CD4-positive, alpha-beta T cell treated with Interleukin-21 for 1 hour (primary cell): ENCODE results near the gene PTPRJ.
"Not testable (repeated sequence)": the region's sequence is repeated elsewhere in the genome, so short reads cannot be mapped to it uniquely, and the experiment has no call there.

Source experiments
- DNase-seq: peaks from one replicate; pipeline ENCODE4 v3.0.0-alpha.2; 2020

PTPRJ gene

DNA sequence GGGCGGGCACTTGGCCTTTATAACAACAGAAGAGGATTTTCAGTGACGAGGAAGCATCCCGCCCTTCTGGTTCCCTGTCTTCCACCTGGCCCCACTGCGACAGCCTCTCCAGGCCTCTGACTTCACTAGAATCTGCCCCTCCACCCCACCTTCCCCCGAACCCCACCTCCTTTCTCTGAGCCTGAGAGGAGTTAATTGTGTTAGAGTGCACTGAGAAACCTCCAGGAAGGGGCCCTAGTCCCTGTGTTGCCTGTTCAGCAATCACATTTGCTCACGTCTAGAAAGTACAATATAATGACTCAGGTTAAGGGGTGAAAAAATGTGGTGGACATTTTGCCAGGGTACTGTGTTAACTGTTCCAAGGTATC, 38.8 kb downstream of the PTPRJ start:
- peak; percentile 40 for DNase-seq

- DNase-seq: no peak
Observed at GRCh38 chr11:48019595-48019994, 39.2 kb downstream of the PTPRJ start.

DNA sequence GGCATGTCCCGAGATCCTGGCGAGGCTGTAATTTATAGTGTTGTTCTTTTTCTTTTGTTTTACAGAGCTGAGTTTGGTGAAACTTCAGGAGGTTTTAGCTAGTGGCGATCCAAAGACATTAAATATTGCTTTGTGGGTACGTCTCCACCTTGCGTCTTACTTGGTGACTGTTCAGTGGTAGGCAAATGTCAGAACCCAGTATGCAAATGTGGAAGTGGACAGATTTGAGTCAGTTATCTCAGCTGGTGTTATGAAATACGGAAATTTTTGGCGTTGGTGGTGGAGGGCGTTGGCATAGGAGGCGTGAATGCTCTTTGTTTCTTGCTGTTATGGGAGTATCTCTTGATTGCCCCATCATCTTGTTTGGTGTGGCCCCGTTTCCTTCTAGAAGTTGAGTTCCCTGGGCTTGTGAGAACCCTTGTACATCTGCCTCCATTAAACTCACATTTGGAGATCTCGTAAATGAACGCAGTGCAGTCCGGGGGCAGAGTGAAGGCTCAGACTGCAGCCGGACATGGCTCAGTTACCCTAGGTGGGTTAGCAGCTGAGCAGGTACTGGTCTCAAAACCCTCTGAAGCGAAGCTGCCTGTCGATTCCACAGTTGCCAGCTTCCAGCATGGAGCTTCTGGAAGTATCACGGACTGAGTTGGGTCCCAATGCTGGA, 39.9 kb downstream of the PTPRJ start:
- DNase-seq: peak; percentile 72

DNA sequence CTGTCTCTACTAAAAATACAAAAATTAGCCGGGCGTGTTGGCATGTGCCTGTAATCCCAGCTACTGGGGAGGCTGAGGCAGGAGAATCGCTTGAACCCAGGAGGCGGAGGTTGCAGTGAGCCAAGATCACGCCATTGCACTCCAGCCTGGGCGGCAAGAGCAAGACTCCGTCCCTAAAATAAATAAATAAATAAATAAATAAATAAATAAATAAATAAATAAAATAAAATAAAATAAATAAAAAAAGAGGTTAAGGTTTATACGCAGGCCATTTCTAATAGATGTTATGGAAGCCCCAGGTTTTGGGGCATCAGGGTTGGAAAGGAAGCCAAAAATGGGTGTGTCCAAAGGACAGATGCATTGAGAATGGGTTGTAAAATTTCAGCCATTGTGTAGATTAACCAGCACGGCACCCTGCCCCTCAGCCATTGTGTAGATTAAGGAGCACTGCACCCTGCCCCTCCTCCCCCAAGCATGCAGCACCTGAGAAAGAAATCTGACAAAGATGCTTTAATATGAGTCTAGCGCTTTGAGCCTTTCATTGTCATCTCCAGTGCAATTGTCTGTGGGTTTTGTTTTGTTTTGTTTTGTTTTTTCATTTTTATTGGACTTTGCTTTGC, 41.0 kb downstream of the PTPRJ start:
- not testable (repeated sequence) for DNase-seq

DNA sequence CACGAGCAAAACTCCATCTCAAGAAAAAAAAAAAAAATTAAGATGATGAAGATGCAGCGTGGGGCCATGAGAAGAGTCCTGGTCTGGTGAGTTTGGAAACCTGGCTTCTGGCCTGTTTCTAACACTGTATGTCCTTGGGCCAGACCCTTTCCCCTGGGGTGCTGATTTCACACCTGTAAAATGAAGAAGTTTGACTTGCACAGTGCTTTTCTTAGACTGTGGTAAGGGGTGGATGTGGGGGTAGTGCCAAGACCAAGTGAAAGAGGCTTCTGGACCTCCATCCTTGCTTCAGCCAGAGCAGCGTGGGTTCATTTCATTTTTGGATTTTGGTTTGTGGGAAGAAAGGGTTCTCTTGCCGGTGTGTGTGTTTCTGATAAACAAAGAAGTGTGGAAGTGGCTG, 42.1 kb downstream of the PTPRJ start:
- no peak for DNase-seq

- not testable (repeated sequence) for DNase-seq
Observed at GRCh38 chr11:48023608-48024007, 43.2 kb downstream of the PTPRJ start.

GRCh38 chr11:48024635-48025071, 44.3 kb downstream of the PTPRJ start:
- no peak for DNase-seq

GRCh38 chr11:48025293-48025983, 45.1 kb downstream of the PTPRJ start:
- no peak for DNase-seq

- DNase-seq: no peak
Observed at GRCh38 chr11:48025984-48026340, 45.6 kb downstream of the PTPRJ start.

DNA sequence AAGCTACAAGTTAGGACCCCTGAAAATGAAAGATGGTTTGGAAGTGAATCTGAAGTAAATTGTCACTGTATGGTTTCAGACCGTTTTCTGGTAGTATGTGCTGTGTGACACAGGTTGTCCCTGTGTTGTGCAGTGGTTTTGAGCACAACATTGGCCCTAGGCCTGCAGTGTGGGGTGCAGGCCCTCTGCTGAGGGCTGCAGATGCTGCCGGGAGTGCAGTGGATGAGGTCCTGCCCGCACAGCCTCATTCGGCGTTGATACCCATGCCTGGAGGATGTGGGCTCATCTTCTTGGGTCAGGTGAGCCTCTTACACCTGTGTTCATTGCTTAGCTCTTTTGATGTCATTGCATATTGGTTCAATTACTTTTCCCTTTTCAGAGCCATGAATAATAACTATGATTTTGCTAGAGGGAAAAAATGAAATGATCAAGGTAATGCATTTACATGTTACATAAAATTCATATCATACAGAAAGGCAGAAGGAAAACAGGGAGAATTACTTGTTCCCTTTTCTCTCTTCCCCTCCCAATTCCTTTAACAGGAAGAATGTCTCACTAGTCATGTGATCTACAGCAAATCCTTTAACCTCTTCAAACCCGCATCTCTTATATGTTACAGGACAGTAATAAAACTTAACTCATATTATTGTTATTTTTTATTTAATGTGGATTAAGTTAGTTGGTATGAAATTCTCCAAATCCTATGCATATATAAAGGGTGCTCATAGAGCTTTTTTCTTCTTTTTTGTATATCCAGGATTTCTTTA, 48.7 kb downstream of the PTPRJ start:
- peak; percentile 44 for DNase-seq

DNA sequence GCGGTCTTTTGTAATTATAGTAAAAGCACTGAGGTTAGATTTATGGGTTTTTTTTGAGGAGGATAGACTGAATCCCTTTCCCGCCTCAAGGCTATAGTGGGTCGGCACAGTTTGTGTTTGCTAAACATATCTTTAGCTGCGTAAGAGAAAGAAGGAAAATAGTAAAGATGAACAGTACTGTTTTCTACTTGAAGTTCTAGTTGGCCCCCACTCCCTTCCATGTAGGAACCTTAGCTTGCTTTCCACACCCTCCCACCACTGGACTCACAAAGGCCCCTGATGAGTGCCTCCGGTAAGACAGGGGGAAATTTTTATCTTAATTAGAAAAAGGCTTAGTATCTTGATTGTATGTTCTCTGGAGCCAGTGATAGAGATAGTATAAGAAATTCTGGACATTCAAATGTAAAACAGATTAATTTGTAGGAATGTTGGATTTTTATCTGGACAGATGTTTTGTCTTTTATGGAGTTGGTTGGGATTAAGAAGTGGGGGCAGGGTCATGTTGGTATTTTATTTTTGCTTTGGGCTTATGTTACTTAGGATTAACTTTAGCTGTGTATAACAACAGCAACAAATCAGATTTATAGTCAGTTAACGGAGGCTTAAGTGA, 49.4 kb downstream of the PTPRJ start:
- no peak for DNase-seq

DNA sequence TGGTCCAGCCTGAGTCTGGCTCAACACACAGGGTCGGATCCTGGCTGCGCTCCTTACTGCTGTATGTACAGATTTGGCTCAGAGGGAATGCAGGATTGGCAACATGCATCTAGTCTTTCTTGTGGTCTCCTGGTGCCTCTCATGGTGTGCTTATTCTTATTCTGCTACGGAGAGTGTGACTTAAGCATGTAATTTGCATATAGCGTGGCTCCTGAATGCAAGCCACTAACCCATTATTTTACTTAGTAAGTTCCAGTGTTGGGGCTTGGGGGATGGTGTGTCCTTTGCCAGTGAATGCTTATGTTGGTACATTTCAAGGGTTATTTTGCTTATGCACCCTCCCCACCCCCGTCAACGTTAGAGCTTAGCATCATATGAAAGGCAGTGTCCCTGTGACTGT, 51.2 kb downstream of the PTPRJ start:
- no peak for DNase-seq

- no peak for DNase-seq
Observed at GRCh38 chr11:48032721-48033120, 52.4 kb downstream of the PTPRJ start.

GRCh38 chr11:48033918-48034341, 53.6 kb downstream of the PTPRJ start:
- DNase-seq: no peak

GRCh38 chr11:48034926-48035871, 54.8 kb downstream of the PTPRJ start:
- no peak for DNase-seq

GRCh38 chr11:48036011-48036410, 55.7 kb downstream of the PTPRJ start:
- no peak for DNase-seq

DNA sequence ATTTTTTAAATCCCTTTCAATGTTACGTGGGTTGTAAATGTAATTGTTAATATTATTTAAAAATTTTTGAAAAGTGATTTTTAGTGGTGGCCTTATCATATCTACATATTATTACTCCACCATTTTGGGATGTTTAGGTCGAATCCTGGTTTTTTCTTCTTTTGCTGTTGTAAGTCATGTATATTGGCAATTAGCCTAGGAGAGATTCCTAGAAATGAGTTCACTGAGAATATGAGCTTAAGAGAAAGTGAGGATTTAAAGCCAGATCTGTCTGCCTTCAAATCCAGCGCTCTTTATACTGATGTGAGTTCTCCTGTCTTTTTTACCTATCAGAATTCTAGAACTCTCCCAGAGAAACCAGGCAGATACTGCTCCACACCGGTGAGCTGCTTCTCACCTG, 56.1 kb downstream of the PTPRJ start:
- DNase-seq: no peak

DNA sequence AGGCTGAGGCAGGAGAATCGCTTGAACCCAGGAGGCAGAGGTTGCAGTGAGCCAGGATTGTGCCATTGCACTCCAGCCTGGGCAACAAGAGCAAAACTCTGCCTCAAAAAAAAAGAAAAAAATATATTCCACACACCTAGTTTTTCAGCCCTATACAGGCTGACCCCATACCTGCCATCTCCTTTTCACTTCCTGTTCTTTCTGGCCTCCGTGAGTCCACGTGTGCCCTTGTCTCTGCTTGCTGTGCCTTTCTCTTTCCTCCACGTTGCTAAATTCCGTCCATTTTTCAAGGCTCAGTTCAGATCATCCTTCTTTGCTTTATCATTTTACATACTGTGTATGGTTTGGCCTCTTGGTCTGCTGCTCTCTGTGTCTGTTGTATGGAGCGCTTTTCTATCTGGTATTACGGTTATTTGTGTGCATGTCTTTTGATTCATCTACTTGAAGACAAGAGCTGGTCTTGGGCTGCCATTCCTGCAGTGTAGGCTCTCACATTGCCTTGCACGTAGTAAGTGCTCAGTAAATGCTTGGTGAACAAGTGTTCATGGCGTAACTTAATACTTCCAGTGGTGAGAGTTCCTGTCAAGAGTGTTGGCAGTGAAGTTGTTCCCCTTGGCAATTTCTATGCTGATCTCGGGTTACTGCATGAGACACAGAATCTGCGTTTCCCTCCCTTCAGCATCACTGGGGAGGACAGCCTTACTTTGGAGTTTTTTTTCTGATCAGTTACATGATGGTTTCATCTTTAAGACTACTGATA, 57.5 kb downstream of the PTPRJ start:
- DNase-seq: no peak

- no peak for DNase-seq
Observed at GRCh38 chr11:48040830-48041444, 60.6 kb downstream of the PTPRJ start.

- DNase-seq: no peak
Observed at GRCh38 chr11:48041877-48042695, 61.7 kb downstream of the PTPRJ start.
